MM.1S (cell line): ENCODE data around the gene CSTF3.

Experiments
- DNase-seq: peaks from one replicate; pipeline ENCODE4 v3.0.0-alpha.2; 2015
- H2AFZ ChIP-seq: fragments of 300-600 bp; sonication (generic); 2 replicates; pipeline ENCODE4 v1.6.0; 2016; ENCODE audit warnings: antibody characterized with exemption, low read length
- H3F3A ChIP-seq: fragments of 300-600 bp; sonication (generic); 2 replicates; pipeline ENCODE4 v1.6.1; 2016; ENCODE audit warnings: mild to moderate bottlenecking, antibody characterized with exemption, low read length, moderate library complexity, mixed read lengths; ENCODE audit not compliant: insufficient read depth
- H3K27ac ChIP-seq: fragments of 300-600 bp; sonication (generic); 2 replicates; pipeline ENCODE4 v1.5.1; 2016; ENCODE audit warnings: mild to moderate bottlenecking, low read length
- H3K27me3 ChIP-seq: fragments of 300-600 bp; sonication (generic); replicated peaks from 2 replicates; pipeline ENCODE4 v1.6.0; 2016; ENCODE audit warnings: low read length; ENCODE audit not compliant: insufficient read depth
- H3K36me3 ChIP-seq: fragments of 300-600 bp; sonication (generic); replicated peaks from 2 replicates; pipeline ENCODE4 v1.6.1; 2016; ENCODE audit warnings: mild to moderate bottlenecking, low read length, mixed read lengths; ENCODE audit not compliant: insufficient read depth
- H3K4me1 ChIP-seq: fragments of 300-600 bp; sonication (generic); 2 replicates; pipeline ENCODE4 v1.6.1; 2016; ENCODE audit warnings: low read length, mixed read lengths
- H3K4me2 ChIP-seq: fragments of 300-600 bp; sonication (generic); 2 replicates; pipeline ENCODE4 v1.6.0; 2016; ENCODE audit warnings: low read depth, low read length
- H3K4me3 ChIP-seq: fragments of 300-600 bp; sonication (generic); 2 replicates; pipeline ENCODE4 v1.5.1; 2016; ENCODE audit warnings: low read length, mixed read lengths
- H3K79me2 ChIP-seq: fragments of 300-600 bp; sonication (generic); 2 replicates; pipeline ENCODE4 v1.6.1; 2016; ENCODE audit warnings: mixed run types, low read length, mixed read lengths
- H3K9ac ChIP-seq: fragments of 300-600 bp; sonication (generic); 2 replicates; pipeline ENCODE4 v1.6.1; 2016; ENCODE audit warnings: low read length, mixed read lengths
- H3K9me2 ChIP-seq: fragments of 300-600 bp; sonication (generic); replicated peaks from 2 replicates; pipeline ENCODE4 v1.6.1; 2016; ENCODE audit warnings: mild to moderate bottlenecking, low read length, mixed read lengths; ENCODE audit not compliant: insufficient read depth
- H3K9me3 ChIP-seq: fragments of 300-600 bp; sonication (generic); replicated peaks from 2 replicates; pipeline ENCODE4 v1.6.1; 2016; ENCODE audit warnings: mild to moderate bottlenecking, low read length, mixed read lengths; ENCODE audit not compliant: insufficient read depth
- H4K20me1 ChIP-seq: fragments of 300-600 bp; sonication (generic); 2 replicates; pipeline ENCODE4 v1.6.1; 2016; ENCODE audit warnings: mild to moderate bottlenecking, low read length, moderate library complexity, mixed read lengths; ENCODE audit not compliant: insufficient read depth
- CTCF ChIP-seq: fragments of 300-600 bp; sonication (generic); IDR thresholded peaks from 2 replicates; pipeline ENCODE4 v1.5.1; 2016; ENCODE audit warnings: antibody characterized with exemption, low read length, mixed read lengths
- EZH2 ChIP-seq: fragments of 300-600 bp; sonication (generic); optimal IDR thresholded peaks from 2 replicates; pipeline ENCODE3; 2017; ENCODE audit warnings: low read depth, mild to moderate bottlenecking, antibody characterized with exemption, low read length, mixed read lengths
- EZH2phosphoT487 ChIP-seq: fragments of 300-600 bp; sonication (generic); IDR thresholded peaks from 2 replicates; pipeline ENCODE4 v1.6.1; 2018; ENCODE audit warnings: antibody characterized with exemption, low read length

Gene CSTF3

DNA sequence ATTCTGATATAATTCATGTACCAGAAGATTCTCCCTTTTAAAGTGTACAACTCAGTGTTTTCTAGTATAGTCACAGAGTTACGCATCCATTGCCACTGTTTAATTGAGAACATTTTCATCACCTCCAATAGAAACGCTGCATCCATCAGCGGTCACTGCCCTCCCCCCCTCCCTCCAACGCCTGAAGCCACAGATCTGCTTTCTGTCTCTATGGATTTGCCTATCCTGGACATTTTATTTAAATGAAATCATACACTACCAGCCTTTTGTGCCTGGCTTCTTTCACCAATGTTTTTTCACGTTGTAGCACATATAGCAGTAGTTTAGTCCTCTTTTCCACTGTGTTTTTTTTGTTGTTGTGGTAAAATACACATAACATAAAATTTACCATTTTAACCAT lies 99.1 kb downstream of the CSTF3 start:
- TF ChIP-seq EZH2phosphoT487, result no peak
- TF ChIP-seq CTCF, result no peak
- no peak for TF ChIP-seq EZH2
- H3K4me3 ChIP-seq, result no peak overlapping the region
- no peak for DNase-seq
- no peak overlapping the region for H2AFZ ChIP-seq
- H4K20me1 ChIP-seq, result no peaks in the 10 kb centered on the region
- no peaks in the 10 kb centered on the region for H3K27me3 ChIP-seq
- H3K9ac ChIP-seq, result no peak overlapping the region
- H3K36me3 ChIP-seq, result no peaks in the 10 kb centered on the region; the same call in 1 of the 2 replicates
- H3K79me2 ChIP-seq, result no peaks in the 10 kb centered on the region
- H3F3A ChIP-seq, result no peaks in the 10 kb centered on the region
- no peaks in the 10 kb centered on the region for H3K9me3 ChIP-seq
- H3K27ac ChIP-seq, result no peak overlapping the region
- no peaks in the 10 kb centered on the region for H3K4me1 ChIP-seq
- no peaks in the 10 kb centered on the region for H3K9me2 ChIP-seq
- no peak overlapping the region for H3K4me2 ChIP-seq

DNA sequence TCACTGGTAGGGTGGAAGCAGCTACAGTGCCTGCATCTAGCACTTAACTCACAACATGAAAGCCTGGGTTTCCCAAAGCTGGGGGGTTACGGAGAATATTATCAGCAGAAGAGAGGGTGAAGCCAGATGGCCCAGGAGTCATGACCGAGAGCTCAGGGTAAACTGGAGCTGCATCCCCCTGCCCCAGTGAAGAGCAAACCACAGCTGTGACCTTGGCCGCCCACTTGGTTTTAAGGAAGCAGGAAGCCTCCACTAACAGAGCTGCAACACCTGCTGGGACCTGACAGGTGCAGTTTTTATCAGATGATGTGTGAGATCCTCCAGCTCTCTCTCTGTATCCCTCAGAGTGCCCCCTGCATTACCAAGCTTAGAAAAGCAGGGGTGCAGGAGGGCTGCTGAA lies 101.0 kb downstream of the CSTF3 start:
- Histone ChIP-seq H3F3A (no peaks in the 10 kb centered on the region), H3K4me1 (no peaks in the 10 kb centered on the region), H3K9ac (no peak overlapping the region), H3K4me2 (no peak overlapping the region), H3K9me3 (no peaks in the 10 kb centered on the region), H3K36me3 (no peaks in the 10 kb centered on the region; the same call in 1 of the 2 replicates), H2AFZ (no peak overlapping the region), H3K27me3 (no peaks in the 10 kb centered on the region), H4K20me1 (no peaks in the 10 kb centered on the region), H3K79me2 (no peaks in the 10 kb centered on the region), H3K27ac (no peak overlapping the region), H3K4me3 (no peak overlapping the region), H3K9me2 (no peaks in the 10 kb centered on the region)
- no peak for TF ChIP-seq CTCF
- TF ChIP-seq EZH2, result no peak
- no peak for TF ChIP-seq EZH2phosphoT487
- DNase-seq, result no peak

DNA sequence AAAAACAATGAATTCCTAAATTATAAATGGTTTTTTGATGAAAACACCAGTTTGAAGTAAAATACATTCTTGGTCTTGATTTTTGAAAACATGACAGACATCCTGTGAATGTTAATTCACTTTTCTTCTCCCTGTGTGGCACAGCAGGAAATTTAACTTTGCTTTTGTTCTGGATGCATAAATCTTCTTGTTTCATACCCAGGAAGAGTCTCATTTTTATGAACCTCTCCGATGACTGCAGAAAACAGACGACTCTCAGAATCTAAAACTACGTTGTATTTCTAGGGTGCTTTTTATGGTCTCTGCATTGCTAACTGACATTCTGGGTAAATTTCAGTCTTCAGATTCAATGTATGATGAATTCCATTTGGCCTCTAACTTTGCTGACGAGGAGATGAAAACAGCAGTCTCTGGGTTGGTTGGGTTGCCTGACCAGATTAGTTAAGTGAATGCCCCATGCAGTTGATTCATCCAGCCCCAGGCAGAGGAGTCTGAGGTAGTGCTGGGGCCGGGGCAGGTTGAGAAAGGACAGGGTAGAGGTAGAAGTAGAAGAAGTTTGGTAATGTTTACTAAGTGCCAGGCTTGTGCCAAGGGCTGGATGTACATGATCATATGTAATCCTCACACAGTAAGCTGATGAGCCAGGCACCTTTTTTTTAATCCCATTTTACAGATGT lies 101.8 kb downstream of the CSTF3 start:
- Histone ChIP-seq H2AFZ (no peak overlapping the region), H3K79me2 (no peaks in the 10 kb centered on the region), H3K4me2 (no peak overlapping the region), H3K9ac (no peak overlapping the region), H3K27ac (no peak overlapping the region), H4K20me1 (no peaks in the 10 kb centered on the region), H3K27me3 (no peaks in the 10 kb centered on the region), H3K36me3 (no peaks in the 10 kb centered on the region; the same call in 1 of the 2 replicates), H3K4me1 (no peaks in the 10 kb centered on the region), H3K4me3 (no peak overlapping the region), H3K9me2 (no peaks in the 10 kb centered on the region), H3F3A (no peaks in the 10 kb centered on the region), H3K9me3 (no peaks in the 10 kb centered on the region)
- TF ChIP-seq EZH2 (no peak), EZH2phosphoT487 (no peak), CTCF (no peak)
- DNase-seq, result no peak
